Mucosa of gallbladder (tissue), 1 donor: ENCODE results near the gene CHMP2A. TPM values are rescaled to one million over a fixed set of nuclear protein-coding genes. Genes with fewer than 3 reads are reported as not detected.
A peak's percentile ranks its signal among the peaks of the same experiment; 100 is the strongest.
"Not testable (repeated sequence)": the region's sequence is repeated elsewhere in the genome, so short reads cannot be mapped to it uniquely, and the experiment has no call there.

Experiments
- DNase-seq: peaks from one replicate; pipeline ENCODE4 v3.0.0-alpha.2; 2020; ENCODE audit warnings: low spot score
- total RNA-seq: library from RNA; stranded (reverse); gene quantifications from one replicate; pipeline ENCODE4 v1.2.1, GENCODE V29; 2021
- donor health status: DM: no; HTN: no; CAD: no.

The CHMP2A gene
- 154 TPM for total RNA-seq

DNA sequence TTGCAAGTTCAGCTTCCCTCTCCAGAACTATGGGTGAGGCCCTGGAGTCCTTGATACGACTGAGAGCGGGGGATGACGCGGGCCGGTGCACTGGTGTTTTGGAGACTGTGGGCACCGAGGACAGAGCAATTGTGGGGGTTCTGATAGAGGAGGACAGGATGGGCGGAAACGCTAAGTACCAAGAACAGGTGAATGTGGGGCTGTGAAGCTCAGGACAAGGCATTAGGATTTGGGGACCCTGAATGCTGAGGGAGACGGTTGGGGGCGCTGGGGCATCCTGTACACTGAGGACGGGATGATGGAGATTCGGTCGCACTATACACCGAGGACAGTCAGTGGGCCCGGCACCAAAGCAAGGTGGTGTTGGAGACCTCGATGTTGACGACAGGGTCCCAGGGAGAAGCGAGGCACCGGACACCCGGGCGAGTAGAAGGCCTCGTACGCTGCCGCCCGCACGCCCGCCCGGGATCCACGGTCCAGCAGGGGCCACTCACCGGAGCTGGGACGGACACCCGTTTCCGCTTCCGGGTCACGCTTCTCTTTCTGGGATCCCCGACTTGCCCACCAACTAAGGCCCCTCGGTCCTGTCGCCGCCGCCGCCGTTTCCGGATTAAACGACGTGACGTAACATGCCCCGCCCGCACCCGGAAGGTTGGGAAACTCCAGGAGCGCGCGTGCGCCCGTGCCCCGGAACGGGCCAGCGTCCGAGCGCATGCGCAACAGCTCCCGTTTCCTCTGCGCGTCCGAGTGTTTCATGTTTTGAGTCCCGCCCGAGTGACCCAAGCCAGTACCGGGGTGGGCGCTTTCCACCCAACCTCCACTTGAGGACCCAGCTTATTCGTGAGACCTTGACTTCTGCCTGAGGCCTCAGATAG is at the start of gene CHMP2A:
Gene CHMP2A, minus strand, starts transcription at position 612 of the 875 bp plus-strand sequence. CDS start 893 bp downstream, outside the sequence.
- DNase-seq, result peak; percentile 99

DNA sequence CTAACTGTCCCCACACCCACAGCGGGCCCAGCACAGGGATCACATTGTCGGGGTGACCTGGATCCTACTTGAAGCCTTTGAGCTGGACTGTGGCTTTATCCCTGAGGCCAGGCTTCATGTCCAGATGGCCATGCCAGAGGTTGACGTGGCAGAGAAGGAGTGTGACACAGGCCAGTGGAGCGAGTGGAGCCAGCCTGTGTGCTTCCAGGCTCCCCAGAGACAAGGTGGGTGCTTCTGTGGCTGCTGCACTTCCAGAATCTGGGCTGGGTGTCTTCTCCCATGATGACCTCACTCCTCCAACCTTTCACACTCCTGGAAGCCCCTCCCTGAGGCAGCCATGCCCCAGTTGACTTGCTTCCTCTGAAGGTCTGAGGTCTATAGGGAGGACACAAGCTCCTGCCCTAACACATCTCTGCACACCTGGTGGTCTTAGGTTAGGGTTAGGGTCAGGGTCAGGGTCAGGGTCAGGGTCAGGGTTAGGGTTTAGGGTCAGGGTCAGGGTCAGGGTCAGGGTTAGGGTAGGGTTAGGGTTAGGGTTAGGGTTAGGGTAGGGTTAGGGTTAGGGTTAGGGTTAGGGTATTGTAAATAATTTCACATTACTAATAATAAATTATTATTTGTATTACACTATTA is 31.3 kb upstream of the CHMP2A start:
- DNase-seq, result peak; percentile 6

DNA sequence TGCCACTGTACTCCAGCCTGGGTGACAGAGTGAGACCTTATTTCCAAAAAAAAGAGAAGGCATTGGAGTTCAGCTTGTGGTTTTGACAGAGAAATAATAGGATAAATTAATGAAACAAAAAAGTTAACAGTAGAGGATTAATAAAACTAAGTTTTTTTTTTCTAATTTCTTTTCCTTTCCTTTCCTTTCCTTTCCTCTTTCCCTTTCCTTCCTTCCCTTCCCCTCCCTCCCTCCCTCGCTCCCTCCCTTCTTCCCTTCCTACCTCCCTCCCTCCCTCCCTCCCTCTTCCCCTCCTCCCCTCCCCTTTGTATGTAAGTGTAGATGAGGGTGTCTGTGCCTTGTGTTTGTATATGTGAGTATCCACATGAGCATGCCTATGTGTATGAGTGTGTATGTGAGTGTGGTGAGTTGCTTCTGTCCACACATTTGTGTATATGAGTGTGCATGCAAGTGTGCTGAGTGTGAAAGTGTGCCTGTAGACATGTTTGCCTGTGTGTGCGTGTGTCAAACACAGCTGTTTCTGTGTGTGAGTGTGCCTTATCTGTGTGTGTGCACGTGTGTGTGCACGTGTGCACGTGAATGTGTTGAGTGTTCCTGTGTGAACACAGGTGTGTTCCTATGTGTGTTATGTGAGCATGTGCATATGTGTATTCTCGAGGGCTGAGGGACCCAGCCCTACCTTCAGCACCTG is 30.7 kb upstream of the CHMP2A start:
- no peak for DNase-seq

DNA sequence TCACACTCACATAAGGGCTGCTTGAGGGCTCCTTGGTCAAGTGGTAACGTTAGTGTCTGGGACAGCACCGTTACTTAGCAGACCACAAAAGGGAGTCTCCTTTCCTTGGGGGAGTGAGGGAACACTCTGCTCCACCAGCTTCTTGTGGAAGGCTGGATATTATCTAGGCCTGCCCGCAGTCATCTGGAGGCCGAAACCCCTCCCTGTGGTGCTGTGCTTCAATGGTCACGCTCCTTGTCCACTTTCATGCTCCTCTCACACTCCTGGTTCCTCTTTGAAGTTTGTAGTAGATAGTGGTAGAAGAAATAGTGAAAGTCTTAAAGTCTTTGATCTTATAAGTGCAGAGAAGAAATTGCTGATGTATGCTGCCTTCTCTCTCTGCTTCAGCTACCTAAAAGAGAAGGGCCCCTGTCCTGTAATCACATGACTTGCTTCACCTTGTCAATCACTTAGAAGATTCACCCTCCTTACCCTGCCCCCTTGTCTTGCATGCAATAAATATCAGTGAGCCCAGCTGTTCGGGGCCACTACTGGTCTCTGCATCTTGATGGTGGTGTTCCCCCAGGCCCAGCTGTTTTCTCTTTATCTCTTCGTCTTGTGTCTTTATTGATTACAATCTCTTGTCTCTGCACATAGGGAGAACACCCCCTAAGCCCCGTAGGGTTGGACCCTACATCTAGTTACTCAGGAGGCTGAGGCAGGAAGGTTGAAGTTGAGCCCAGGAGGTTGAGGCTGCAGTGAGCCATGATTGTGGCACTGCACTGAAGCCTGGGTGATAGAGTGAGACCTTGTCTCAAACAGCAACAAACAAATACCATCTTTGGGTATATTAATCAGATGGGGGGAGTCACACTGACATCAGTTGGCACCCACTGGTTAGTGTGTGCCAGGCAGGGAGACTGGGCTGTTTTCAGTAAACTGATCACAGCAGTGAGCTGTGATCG is 29.9 kb upstream of the CHMP2A start:
- no peak for DNase-seq

DNA sequence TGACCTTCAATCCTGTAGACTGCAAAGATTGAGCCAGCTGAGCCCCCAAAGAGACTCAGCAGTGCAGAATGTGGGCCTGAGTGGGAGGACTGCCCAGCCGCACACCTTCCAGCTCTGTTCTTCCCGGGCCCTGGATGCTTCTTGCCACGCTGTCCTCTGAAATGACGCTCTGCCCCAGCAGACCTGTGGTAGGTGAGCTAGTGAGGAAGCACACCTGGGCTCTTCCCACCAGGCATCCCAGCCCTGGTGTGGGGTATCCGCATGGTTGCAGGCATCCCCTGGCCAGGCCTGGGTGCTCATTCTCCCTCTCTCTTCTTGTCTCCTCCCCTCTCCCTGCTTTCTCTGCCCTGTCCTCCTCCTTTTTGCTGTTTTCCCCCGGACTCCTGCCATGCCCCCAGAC is 28.1 kb upstream of the CHMP2A start:
- DNase-seq, result peak; percentile 7

DNA sequence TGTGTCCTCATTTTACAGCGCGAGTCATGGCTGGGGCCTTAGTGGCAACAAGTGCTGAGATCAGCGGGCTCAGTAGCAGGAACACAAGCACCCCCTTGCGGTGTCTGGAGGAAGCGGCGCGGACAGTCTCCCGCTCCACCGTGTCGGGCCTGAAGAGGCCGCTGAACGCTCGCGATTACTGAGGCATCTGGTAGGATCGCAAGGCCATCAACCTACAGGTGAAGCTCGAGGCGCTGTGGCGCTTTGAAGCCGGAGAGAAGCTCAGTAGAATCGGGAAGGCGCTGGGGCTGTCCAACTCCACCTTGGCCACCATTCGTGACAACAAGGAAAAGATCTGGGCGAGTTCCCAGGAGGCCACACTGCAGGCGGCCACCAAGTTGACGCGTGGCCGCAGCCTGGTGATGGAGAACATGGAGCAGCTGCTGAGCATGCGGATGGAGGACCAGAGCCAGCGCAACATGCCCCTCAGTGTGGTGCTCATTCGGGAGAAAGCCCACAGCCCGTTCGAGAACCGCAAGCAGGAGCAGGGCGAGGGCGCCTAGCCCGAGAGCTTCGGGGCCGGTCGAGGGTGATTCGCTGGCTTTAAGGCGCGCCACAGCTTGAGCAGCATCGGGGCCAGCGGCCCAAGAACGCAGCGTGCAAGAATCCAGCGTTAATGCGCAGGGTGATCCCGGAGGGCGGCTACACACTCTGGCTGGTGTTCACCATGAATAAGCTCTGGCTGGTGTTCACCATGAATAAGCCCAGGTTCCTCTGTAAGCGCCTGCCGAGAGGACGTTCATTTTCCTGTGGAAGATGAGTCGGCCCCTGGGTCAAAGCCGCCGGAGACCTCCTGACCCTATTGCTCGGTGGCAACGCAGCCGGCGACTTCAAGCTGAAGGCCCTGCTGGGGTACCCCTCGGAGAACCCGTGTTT is 26.6 kb upstream of the CHMP2A start:
- DNase-seq, result peak; percentile 89

DNA sequence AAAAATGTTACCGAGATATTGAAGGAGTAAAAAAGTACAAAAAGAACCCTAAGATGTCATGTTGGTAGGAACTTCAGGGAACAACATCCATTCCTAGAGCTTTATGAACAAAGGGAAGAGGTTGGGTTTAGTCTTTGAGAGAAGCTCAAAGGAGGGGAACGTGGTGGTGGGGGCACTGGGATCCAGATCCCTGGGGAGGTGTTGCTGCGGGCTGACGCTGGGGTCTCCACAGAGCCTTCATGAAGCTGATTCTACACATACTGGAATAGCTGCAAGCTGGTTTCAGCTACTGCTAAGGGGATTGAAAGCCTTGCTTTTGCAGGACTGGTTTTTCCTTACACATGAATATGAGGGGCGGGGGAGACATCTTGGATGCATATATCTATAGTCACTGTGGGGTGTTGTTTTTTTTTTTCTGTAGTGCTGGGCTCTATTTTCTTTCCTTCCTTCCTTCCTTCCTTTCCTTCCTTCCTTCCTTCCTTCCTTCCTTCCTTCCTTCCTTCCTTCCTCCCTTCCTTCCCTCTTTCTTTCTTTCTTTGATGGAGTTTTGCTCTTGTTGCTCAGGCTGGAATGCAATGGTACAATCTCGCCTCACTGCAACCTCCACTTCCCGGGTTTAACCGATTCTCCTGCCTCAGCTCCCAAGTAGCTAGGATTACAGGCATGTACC is 24.7 kb upstream of the CHMP2A start:
- DNase-seq, result no peak

DNA sequence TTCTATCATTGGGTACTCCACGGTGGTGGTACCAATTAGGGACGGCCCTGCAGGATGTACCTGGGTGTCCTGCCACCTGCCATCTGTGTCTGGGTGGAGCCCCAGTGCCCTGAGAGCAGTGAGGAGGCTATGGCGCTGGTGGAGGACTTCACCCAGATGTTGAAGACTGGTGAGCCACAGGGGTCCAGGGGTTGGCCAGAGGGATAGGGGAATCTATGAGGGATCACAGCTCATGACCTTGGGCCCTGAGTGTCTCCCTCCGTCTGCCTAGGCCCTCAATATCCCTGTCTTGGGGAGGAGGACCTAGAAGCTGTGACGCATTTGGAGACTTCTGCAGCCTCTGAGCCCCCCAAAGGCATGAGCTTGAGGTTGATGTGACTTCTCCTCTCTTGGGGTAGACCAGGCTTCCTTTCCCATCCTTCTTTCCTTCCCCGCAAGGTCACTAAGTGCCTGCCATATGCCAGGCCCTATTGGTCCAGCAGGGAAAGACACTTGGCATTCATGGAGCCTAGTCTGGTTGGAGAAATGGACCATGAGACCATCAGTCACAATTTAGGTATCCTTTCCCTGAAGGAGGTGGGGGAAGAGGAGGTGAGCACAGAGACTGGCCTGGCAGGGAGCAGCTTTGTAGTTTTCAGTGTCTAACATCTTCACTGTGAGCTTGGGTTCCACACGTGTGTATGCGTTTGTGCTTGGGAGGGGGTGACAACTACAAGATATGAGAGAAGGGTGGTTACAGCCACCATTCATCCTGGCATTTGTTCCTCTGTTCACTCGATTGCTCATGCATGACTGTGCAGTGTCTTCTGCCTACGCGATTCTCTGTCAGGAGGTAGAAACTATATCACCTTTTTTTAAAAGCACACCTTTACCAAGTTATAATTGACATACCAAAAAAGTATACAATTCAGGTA is 23.4 kb upstream of the CHMP2A start:
- peak; percentile 9 for DNase-seq

DNA sequence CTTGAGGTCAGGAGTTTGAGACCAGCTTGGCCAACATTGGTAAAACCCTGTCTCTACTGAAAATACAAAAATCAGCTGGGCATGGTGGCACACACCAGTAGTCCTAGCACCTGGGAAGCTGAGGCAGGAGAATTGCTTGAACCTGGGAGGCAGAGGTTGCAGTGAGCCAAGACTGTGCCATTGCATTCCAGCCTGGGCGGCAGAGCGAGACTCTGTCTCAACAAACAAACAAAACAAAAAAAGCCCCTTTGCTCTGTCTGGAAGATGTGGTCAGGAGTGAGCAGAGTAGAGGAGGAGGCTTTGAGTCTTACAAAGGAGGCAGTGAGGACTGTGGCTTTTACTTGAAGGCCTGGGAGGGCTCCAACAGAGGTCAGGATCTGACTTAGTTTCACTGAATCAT is 22.7 kb upstream of the CHMP2A start:
- DNase-seq, result not testable (repeated sequence)

DNA sequence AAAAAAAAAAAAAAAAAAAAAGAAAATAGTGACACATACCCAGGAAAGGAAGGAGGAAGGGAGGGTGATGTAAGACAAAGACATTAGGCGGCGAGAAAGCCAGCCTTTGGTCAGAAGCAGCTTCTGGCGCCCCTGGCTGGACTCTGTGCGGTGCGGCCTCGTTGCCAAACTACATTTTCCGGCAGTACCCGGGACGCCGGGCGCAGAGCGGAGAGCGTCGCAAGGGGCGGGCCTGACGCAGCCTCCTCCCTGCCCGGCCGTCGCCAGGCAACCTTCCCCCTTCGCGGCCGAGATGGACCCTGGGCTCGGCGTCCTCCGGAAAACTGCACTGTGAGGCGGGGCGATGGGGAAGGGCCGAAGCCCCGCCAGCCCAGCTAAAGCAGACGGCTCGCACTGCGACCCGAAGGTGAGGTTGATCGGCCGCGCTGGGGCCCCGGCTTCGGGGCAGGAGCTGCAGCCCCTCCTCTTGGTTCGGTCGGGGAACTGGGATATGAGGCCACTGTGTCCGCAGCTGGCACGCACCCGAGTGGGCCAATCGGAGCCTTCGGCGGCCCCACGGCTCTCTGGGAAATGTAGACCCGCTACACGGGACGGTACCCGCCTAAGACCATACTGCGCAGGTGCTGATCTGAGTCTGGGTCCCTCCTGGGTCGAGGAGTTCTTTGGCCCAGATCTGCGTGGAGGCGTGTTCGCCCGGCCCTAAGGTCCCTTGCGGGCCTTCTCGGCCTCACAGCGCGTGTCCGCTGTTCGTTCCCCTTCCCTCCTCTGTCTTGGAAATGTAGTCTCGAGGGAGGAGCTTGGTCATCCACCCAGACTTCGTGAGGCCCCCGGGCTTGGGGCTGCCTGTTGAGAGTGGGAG is 20.5 kb upstream of the CHMP2A start:
- peak; percentile 88 for DNase-seq

DNA sequence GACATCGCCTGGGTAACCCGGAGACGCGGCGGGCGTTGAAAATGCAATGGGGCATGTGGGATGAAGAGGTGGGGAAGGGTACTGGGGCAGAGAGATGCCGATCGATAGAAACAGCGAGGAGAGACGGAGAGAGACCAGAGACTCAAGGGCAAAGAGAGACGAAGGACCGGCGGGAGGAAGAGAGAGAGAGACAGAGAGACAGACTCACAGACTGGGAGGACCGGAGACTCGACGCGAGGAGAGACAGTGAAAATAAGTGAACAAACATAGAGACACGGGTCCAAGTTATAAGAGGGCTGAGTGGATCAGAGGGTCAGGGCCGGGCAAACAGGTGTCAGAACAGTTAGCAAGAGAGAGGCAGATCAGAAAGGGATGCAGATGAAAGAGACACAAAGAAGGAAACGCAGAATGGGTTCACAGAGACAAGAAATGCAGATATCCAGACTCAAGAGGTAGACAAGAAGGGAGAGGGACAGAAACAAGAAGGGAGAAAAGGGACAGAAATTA is 18.8 kb upstream of the CHMP2A start:
- no peak for DNase-seq

DNA sequence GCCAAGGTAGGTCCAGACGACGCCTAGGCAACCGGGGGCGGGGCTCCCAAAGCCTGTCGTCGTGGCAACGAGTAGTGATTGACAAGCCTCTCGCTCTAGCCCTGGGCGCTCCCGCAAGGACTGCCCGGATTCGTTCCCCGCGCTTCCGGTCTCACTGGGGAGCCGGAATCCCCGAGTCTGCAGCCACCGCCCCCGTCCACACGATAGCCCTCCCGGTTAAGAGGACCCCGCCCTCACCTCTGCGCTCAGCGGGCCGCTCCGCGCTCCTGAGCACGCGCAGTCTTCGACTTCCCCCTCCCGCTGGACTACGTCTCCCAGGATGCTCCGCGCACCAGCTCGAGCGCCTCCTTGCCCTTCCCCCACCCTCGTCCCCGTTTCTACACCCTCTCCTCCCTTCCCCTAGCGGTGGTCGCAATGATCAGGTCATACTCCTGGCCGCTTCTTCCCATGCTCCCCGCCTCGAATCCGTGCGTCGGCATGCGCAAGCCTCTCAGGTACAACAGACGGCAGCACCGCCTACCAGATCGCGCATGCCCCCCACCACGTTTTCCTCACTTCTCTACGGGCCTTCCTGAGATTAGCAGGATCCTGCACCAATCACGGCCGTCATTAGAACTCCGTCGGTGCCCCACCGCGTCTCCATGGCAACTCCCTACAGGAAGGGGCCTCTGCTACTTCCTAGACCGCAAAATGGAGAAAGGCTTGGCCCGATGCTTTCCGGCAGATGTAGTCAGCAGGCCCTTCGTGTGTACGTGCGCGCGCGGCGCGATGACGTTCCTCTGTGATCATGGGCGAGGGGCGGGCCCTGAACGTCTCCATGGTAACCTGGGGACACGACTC is 18.1 kb upstream of the CHMP2A start, which contains the start of gene MZF1:
Gene MZF1, minus strand, starts transcription at position 518 of the 840 bp plus-strand sequence. CDS start 1,946 bp downstream, outside the sequence.
- DNase-seq, result peak; percentile 100

DNA sequence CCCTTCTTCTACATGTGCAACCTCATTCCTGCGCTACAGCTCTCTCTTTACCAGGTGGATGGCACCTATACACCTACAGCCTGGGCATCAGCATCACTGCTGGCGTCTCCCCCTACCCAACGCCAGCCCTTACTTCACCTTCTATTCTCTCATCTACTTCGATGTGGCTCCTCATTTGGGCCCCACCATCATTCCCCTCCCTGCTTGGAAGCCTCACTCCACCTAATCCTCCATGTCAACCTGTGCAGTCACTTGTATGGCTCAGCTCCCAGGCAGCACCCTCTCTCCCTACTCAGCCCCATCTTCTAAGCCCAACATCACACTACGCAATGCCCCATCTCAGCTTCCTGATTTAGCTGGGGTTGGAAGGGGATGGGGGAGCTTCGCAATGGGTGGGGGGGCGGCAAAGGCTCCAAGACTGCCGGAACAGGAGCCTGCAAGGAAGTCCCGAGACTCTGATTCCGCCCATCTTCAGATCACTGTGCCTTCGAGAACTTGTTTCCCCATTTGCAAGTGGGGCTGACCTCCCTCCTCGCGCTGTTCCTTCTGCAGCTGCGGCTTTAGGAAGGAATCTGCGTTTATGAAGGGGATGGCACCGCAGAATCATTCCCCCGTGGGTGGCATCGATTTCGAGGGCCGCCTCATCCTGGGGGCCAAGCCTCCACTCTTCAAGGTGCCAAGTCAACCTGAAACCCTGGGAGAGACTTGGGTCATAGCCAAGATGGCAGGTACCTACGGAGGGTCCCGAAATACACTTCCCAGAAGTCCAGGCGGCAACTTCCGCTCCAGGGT is 17.3 kb upstream of the CHMP2A start:
- no peak for DNase-seq

DNA sequence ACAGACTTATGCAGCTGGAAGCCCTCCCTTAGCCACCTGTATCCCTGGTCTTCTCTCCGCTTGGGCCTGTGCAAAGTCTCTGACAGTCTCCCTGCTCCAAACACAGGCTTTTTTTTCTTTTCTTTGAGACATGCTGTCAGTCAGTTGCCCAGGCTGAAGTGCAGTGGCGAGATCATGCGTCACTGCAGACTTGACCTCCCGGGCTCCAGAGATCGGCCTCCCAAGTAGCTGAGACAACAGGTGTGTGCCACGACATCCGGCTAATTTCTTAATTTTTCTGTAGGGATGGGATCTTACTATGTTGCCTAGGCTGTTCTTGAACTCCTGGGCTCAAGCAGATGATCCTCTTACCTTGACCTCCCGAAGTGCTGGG is 16.7 kb upstream of the CHMP2A start:
- no peak for DNase-seq

DNA sequence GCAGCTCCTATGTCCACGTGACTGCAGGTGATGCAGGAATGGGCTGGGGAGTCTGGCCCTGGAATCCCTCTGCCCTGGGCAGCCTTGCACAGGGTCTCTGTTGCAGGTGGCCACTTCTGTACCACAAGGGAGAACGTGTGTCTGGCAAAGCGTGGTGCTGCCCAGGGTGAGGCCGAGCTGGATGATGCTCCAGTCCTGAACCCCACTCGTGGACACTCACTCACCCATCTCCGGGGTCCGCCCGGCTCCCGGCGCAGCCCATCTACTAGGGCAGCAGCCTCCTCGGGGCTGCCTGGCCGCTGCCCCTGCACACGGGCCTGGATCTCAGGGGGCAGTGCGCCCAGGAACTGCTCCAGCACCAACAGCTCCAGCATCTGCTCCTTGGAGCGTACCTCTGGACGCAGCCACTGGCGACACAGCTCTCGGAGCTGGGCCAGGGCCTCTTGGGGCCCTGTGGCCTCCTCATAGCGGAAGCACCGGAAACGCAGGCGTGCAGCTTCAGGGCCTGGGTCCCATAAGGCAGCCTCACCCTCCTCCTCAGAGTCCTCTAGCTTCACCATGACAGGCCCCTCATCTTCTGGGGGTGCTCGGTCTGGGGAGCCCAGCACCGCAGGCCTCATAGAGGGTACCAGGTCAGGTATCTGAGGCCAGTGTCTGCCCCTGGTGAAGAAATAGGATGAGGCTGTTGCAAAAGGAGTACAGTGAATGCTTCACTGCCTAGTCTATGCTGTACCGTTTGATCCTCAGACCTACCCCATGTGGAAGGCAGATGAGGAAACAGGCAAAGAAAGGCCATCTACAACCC is 16.1 kb upstream of the CHMP2A start:
- no peak for DNase-seq
